Stimulated activated CD8-positive, alpha-beta memory T cell treated with anti-CD3 and anti-CD28 coated beads, Interleukin-4, amount 100 ng/mL, for 1 hour (primary cell): ENCODE measurements around the gene ADAMTS7.
"Not testable (repeated sequence)": the region's sequence is repeated elsewhere in the genome, so short reads cannot be mapped to it uniquely, and the experiment has no call there.

ENCODE experiments used
- DNase-seq, 2 donors: peaks; one replicate each; pipeline ENCODE4 v3.0.0-alpha.2; 2020; ENCODE audit warnings: low read depth in 2 of 2, low spot score in 1 of 2

The ADAMTS7 gene

GRCh38 chr15:78767331-78767951, 43.8 kb downstream of the ADAMTS7 start:
- no peak for DNase-seq

GRCh38 chr15:78766641-78767071, 44.6 kb downstream of the ADAMTS7 start:
- not testable (repeated sequence) for DNase-seq

- no peak for DNase-seq
Observed at GRCh38 chr15:78766041-78766440, 45.2 kb downstream of the ADAMTS7 start.

- not testable (repeated sequence) for DNase-seq
Observed at GRCh38 chr15:78765154-78765860, 46.0 kb downstream of the ADAMTS7 start.

- DNase-seq, result not testable (repeated sequence)
Observed at GRCh38 chr15:78764340-78765153, 46.7 kb downstream of the ADAMTS7 start.

- DNase-seq, result no peak
Observed at GRCh38 chr15:78763796-78764241, 47.4 kb downstream of the ADAMTS7 start.

GRCh38 chr15:78762985-78763795, 48.1 kb downstream of the ADAMTS7 start:
- no peak for DNase-seq

GRCh38 chr15:78762386-78762961, 48.8 kb downstream of the ADAMTS7 start:
- not testable (repeated sequence) for DNase-seq

GRCh38 chr15:78761891-78762385, 49.3 kb downstream of the ADAMTS7 start:
- DNase-seq, result no peak

- DNase-seq, result peak in 1 of 2 donors; percentile 40
Observed at GRCh38 chr15:78761475-78761874, 49.8 kb downstream of the ADAMTS7 start.

GRCh38 chr15:78761020-78761419, 50.2 kb downstream of the ADAMTS7 start:
- DNase-seq, result no peak

- not testable (repeated sequence) for DNase-seq
Observed at GRCh38 chr15:78760091-78760882, 51.0 kb downstream of the ADAMTS7 start.

- DNase-seq, result not testable (repeated sequence)
Observed at GRCh38 chr15:78759361-78759998, 51.8 kb downstream of the ADAMTS7 start.

- DNase-seq, result not testable (repeated sequence)
Observed at GRCh38 chr15:78758486-78759200, 52.6 kb downstream of the ADAMTS7 start.

GRCh38 chr15:78758084-78758483, 53.2 kb downstream of the ADAMTS7 start:
- DNase-seq, result not testable (repeated sequence)

- DNase-seq, result no peak
Observed at GRCh38 chr15:78757636-78757905, 53.7 kb downstream of the ADAMTS7 start.

GRCh38 chr15:78756781-78757635, 54.3 kb downstream of the ADAMTS7 start:
- DNase-seq, result not testable (repeated sequence)
